ENCODE results near the gene CLDN4. TPM values are rescaled to one million over a fixed set of nuclear protein-coding genes. Genes with fewer than 3 reads are reported as not detected.

CLDN4 gene
- total RNA-seq, 2 donors from 2014 or later: 0.41 TPM; not detected in 1

GRCh38 chr7:73870041-73870492, 39.3 kb downstream of the CLDN4 start:
- H3K4me3 ChIP-seq: no peak overlapping the region
- H3K4me1 ChIP-seq: peaks cover 0 to 39% of the 10 kb centered on the region in 2 donors
- no peaks in the 10 kb centered on the region for H3K36me3 ChIP-seq
- DNase-seq (ENCODE audit: low spot score): no peak
- no peaks in the 10 kb centered on the region for H3K9me3 ChIP-seq
- no peak for TF ChIP-seq CTCF (IDR thresholded peaks at IDR 0.05)
- H3K27me3 ChIP-seq: no peaks in the 10 kb centered on the region
- peak overlapping the region; percentile 4 to 51 for H3K27ac ChIP-seq

- Histone ChIP-seq H3K27ac (peak overlapping the region in 1 of 2 donors; percentile 8), H3K36me3 (no peaks in the 10 kb centered on the region), H3K4me3 (no peak overlapping the region), H3K9me3 (no peaks in the 10 kb centered on the region), H3K27me3 (no peaks in the 10 kb centered on the region), H3K4me1 (peaks cover 0 to 39% of the 10 kb centered on the region in 2 donors)
- no peak for DNase-seq (ENCODE audit: low spot score)
- TF ChIP-seq CTCF (IDR thresholded peaks at IDR 0.05): no peak
Observed at GRCh38 chr7:73871163-73872011, 40.6 kb downstream of the CLDN4 start.

GRCh38 chr7:73872056-73872908, 41.5 kb downstream of the CLDN4 start:
- H3K27me3 ChIP-seq: no peaks in the 10 kb centered on the region
- no peak for TF ChIP-seq CTCF (IDR thresholded peaks at IDR 0.05)
- peaks cover 0 to 39% of the 10 kb centered on the region in 2 donors for H3K4me1 ChIP-seq
- H3K9me3 ChIP-seq: no peaks in the 10 kb centered on the region
- peak overlapping the region in 1 of 2 donors; percentile 8 for H3K27ac ChIP-seq
- H3K4me3 ChIP-seq: no peak overlapping the region
- H3K36me3 ChIP-seq: no peaks in the 10 kb centered on the region
- DNase-seq (ENCODE audit: low spot score): no peak

GRCh38 chr7:73876361-73876760, 45.6 kb downstream of the CLDN4 start:
- Histone ChIP-seq H3K9me3 (no peaks in the 10 kb centered on the region), H3K4me1 (peaks cover 0 to 39% of the 10 kb centered on the region in 2 donors), H3K27me3 (no peaks in the 10 kb centered on the region), H3K36me3 (no peaks in the 10 kb centered on the region), H3K4me3 (no peak overlapping the region), H3K27ac (no peak overlapping the region)
- no peak for DNase-seq (ENCODE audit: low spot score)
- TF ChIP-seq CTCF (IDR thresholded peaks at IDR 0.05): no peak

- no peaks in the 10 kb centered on the region for H3K9me3 ChIP-seq
- peaks cover 0 to 39% of the 10 kb centered on the region in 2 donors for H3K4me1 ChIP-seq
- no peak overlapping the region for H3K4me3 ChIP-seq
- TF ChIP-seq CTCF (IDR thresholded peaks at IDR 0.05): no peak
- no peak overlapping the region for H3K27ac ChIP-seq
- H3K27me3 ChIP-seq: no peaks in the 10 kb centered on the region
- H3K36me3 ChIP-seq: no peaks in the 10 kb centered on the region
- DNase-seq (ENCODE audit: low spot score): no peak
Observed at GRCh38 chr7:73876973-73877372, 46.2 kb downstream of the CLDN4 start.

All from right atrium auricular region (tissue), 2 donors.